ENCODE measurements around the gene LMTK2.

Gene LMTK2

GRCh38 chr7:98235901-98236300 is 129.2 kb downstream of the LMTK2 start:
- POLR2A ChIA-PET: no interaction called here
- 95% methylated on average over 11 of the region's 11 CpGs for WGBS (ENCODE audit: insufficient coverage)
- CTCF ChIA-PET: no interaction called here

GRCh38 chr7:98236355-98237185 is 129.9 kb downstream of the LMTK2 start:
- Histone ChIP-seq H3K9me3 (ENCODE audit: control extremely low read depth in 1 of 5, control insufficient read depth in 4 of 5, insufficient read depth in 2 of 5, low read depth in 1 of 5, low read length in 4 of 5) (no peaks in the 10 kb centered on the region), H3K36me3 (ENCODE audit: control insufficient read depth in 4 of 4, insufficient read depth in 4 of 4, low read length in 3 of 4) (peaks cover 0 to 20% (median 5%) of the 10 kb centered on the region in 4 experiments), H3K4me3 (ENCODE audit: control insufficient read depth in 1 of 7, extremely low read depth in 1 of 7, insufficient read depth in 4 of 7, low read depth in 2 of 7, low read length in 6 of 7) (no peak overlapping the region), H3K4me1 (ENCODE audit: control extremely low read depth in 1 of 4, control insufficient read depth in 4 of 4, insufficient read depth in 4 of 4, low read length in 3 of 4) (no peaks in the 10 kb centered on the region), H3K27ac (ENCODE audit: insufficient read depth in 1 of 2, low read depth in 1 of 2, low read length in 2 of 2, poor library complexity in 1 of 2, severe bottlenecking in 2 of 2) (no peak overlapping the region), H3K27me3 (replicated peaks in 2 of 5; ENCODE audit: control insufficient read depth in 4 of 5, insufficient read depth in 5 of 5, low read length in 4 of 5) (no peaks in the 10 kb centered on the region)
- ChIA-PET POLR2A (no interaction called here), CTCF (no interaction called here)
- DNase-seq: no peak
- 95% methylated on average over 24 of the region's 25 CpGs for WGBS (ENCODE audit: insufficient coverage)

More at GRCh38 chr7:98235901-98236300, 129.2 kb downstream of the LMTK2 start:
- H3K9me3 ChIP-seq (ENCODE audit: control extremely low read depth in 1 of 5, control insufficient read depth in 4 of 5, insufficient read depth in 2 of 5, low read depth in 1 of 5, low read length in 4 of 5): no peaks in the 10 kb centered on the region
- no peaks in the 10 kb centered on the region for H3K27me3 ChIP-seq (replicated peaks in 2 of 5; ENCODE audit: control insufficient read depth in 4 of 5, insufficient read depth in 5 of 5, low read length in 4 of 5)
- no peak overlapping the region for H3K27ac ChIP-seq (ENCODE audit: insufficient read depth in 1 of 2, low read depth in 1 of 2, low read length in 2 of 2, poor library complexity in 1 of 2, severe bottlenecking in 2 of 2)
- H3K4me3 ChIP-seq (ENCODE audit: control insufficient read depth in 1 of 7, extremely low read depth in 1 of 7, insufficient read depth in 4 of 7, low read depth in 2 of 7, low read length in 6 of 7): no peak overlapping the region
- no peak for DNase-seq
- H3K36me3 ChIP-seq (ENCODE audit: control insufficient read depth in 4 of 4, insufficient read depth in 4 of 4, low read length in 3 of 4): peaks cover 0 to 23% (median 5%) of the 10 kb centered on the region in 4 experiments
- H3K4me1 ChIP-seq (ENCODE audit: control extremely low read depth in 1 of 4, control insufficient read depth in 4 of 4, insufficient read depth in 4 of 4, low read length in 3 of 4): no peaks in the 10 kb centered on the region

- H3K36me3 ChIP-seq (ENCODE audit: control insufficient read depth in 4 of 4, insufficient read depth in 4 of 4, low read length in 3 of 4): peaks cover 0 to 23% (median 5%) of the 10 kb centered on the region in 4 experiments
- POLR2A ChIA-PET: no interaction called here
These were observed 131.4 kb downstream of the LMTK2 start for GRCh38 chr7:98238076-98238475.

GRCh38 chr7:98238976-98239375 is 132.3 kb downstream of the LMTK2 start:
- Histone ChIP-seq H3K27ac (ENCODE audit: insufficient read depth in 1 of 2, low read depth in 1 of 2, low read length in 2 of 2, poor library complexity in 1 of 2, severe bottlenecking in 2 of 2) (no peak overlapping the region), H3K36me3 (ENCODE audit: control insufficient read depth in 4 of 4, insufficient read depth in 4 of 4, low read length in 3 of 4) (peaks cover 0 to 24% (median 4%) of the 10 kb centered on the region in 4 experiments), H3K27me3 (replicated peaks in 2 of 5; ENCODE audit: control insufficient read depth in 4 of 5, insufficient read depth in 5 of 5, low read length in 4 of 5) (no peaks in the 10 kb centered on the region), H3K4me1 (ENCODE audit: control extremely low read depth in 1 of 4, control insufficient read depth in 4 of 4, insufficient read depth in 4 of 4, low read length in 3 of 4) (no peaks in the 10 kb centered on the region), H3K9me3 (ENCODE audit: control extremely low read depth in 1 of 5, control insufficient read depth in 4 of 5, insufficient read depth in 2 of 5, low read depth in 1 of 5, low read length in 4 of 5) (no peaks in the 10 kb centered on the region), H3K4me3 (ENCODE audit: control insufficient read depth in 1 of 7, extremely low read depth in 1 of 7, insufficient read depth in 4 of 7, low read depth in 2 of 7, low read length in 6 of 7) (no peak overlapping the region)
- CTCF ChIA-PET: no interaction called here
- DNase-seq: no peak
- POLR2A ChIA-PET: no interaction called here
- WGBS (ENCODE audit: insufficient coverage): 95% methylated on average over 5 of the region's 9 CpGs

More at GRCh38 chr7:98238076-98238475, 131.4 kb downstream of the LMTK2 start:
- no peaks in the 10 kb centered on the region for H3K4me1 ChIP-seq (ENCODE audit: control extremely low read depth in 1 of 4, control insufficient read depth in 4 of 4, insufficient read depth in 4 of 4, low read length in 3 of 4)
- H3K27me3 ChIP-seq (replicated peaks in 2 of 5; ENCODE audit: control insufficient read depth in 4 of 5, insufficient read depth in 5 of 5, low read length in 4 of 5): no peaks in the 10 kb centered on the region
- no peak overlapping the region for H3K27ac ChIP-seq (ENCODE audit: insufficient read depth in 1 of 2, low read depth in 1 of 2, low read length in 2 of 2, poor library complexity in 1 of 2, severe bottlenecking in 2 of 2)
- no peak overlapping the region for H3K4me3 ChIP-seq (ENCODE audit: control insufficient read depth in 1 of 7, extremely low read depth in 1 of 7, insufficient read depth in 4 of 7, low read depth in 2 of 7, low read length in 6 of 7)
- H3K9me3 ChIP-seq (ENCODE audit: control extremely low read depth in 1 of 5, control insufficient read depth in 4 of 5, insufficient read depth in 2 of 5, low read depth in 1 of 5, low read length in 4 of 5): no peaks in the 10 kb centered on the region
- no peak for DNase-seq
- 100% methylated on average over 3 of the region's 4 CpGs for whole genome bisulfite sequencing (ENCODE audit: insufficient coverage)
- CTCF ChIA-PET: no interaction called here

- H3K4me3 ChIP-seq (ENCODE audit: control insufficient read depth in 1 of 7, extremely low read depth in 1 of 7, insufficient read depth in 4 of 7, low read depth in 2 of 7, low read length in 6 of 7): no peak overlapping the region
- H3K27me3 ChIP-seq (replicated peaks in 2 of 5; ENCODE audit: control insufficient read depth in 4 of 5, insufficient read depth in 5 of 5, low read length in 4 of 5): no peaks in the 10 kb centered on the region
- H3K4me1 ChIP-seq (ENCODE audit: control extremely low read depth in 1 of 4, control insufficient read depth in 4 of 4, insufficient read depth in 4 of 4, low read length in 3 of 4): no peaks in the 10 kb centered on the region
- peaks cover 0 to 27% (median 5%) of the 10 kb centered on the region in 4 experiments for H3K36me3 ChIP-seq (ENCODE audit: control insufficient read depth in 4 of 4, insufficient read depth in 4 of 4, low read length in 3 of 4)
- 73% methylated on average over 10 of the region's 19 CpGs for WGBS (ENCODE audit: insufficient coverage)
- CTCF ChIA-PET: interaction anchor here (0.6 to 1.0 kb wide), 3 partner anchors 10 to 37 kb away, joined by 3 read pairs; no protein-coding TSS in a partner anchor
- no peaks in the 10 kb centered on the region for H3K9me3 ChIP-seq (ENCODE audit: control extremely low read depth in 1 of 5, control insufficient read depth in 4 of 5, insufficient read depth in 2 of 5, low read depth in 1 of 5, low read length in 4 of 5)
- POLR2A ChIA-PET: no interaction called here
- no peak overlapping the region for H3K27ac ChIP-seq (ENCODE audit: insufficient read depth in 1 of 2, low read depth in 1 of 2, low read length in 2 of 2, poor library complexity in 1 of 2, severe bottlenecking in 2 of 2)
- DNase-seq: peak in 2 of 3 donors; percentile 9 to 17
These were observed 134.5 kb downstream of the LMTK2 start for GRCh38 chr7:98240961-98241673.

- ChIA-PET CTCF (interaction anchor here (0.8 to 1.0 kb wide), 2 partner anchors 9 to 38 kb away, joined by 3 read pairs; no protein-coding TSS in a partner anchor), POLR2A (no interaction called here)
- Histone ChIP-seq H3K36me3 (ENCODE audit: control insufficient read depth in 4 of 4, insufficient read depth in 4 of 4, low read length in 3 of 4) (peaks cover 0 to 26% (median 5%) of the 10 kb centered on the region in 4 experiments), H3K27ac (ENCODE audit: insufficient read depth in 1 of 2, low read depth in 1 of 2, low read length in 2 of 2, poor library complexity in 1 of 2, severe bottlenecking in 2 of 2) (no peak overlapping the region), H3K27me3 (replicated peaks in 2 of 5; ENCODE audit: control insufficient read depth in 4 of 5, insufficient read depth in 5 of 5, low read length in 4 of 5) (no peaks in the 10 kb centered on the region), H3K4me1 (ENCODE audit: control extremely low read depth in 1 of 4, control insufficient read depth in 4 of 4, insufficient read depth in 4 of 4, low read length in 3 of 4) (no peaks in the 10 kb centered on the region), H3K9me3 (ENCODE audit: control extremely low read depth in 1 of 5, control insufficient read depth in 4 of 5, insufficient read depth in 2 of 5, low read depth in 1 of 5, low read length in 4 of 5) (no peaks in the 10 kb centered on the region), H3K4me3 (ENCODE audit: control insufficient read depth in 1 of 7, extremely low read depth in 1 of 7, insufficient read depth in 4 of 7, low read depth in 2 of 7, low read length in 6 of 7) (no peak overlapping the region)
- DNase-seq: no peak
- 94% methylated on average over 15 of the region's 16 CpGs for WGBS (ENCODE audit: insufficient coverage)
These were observed 135.1 kb downstream of the LMTK2 start for GRCh38 chr7:98241674-98242241.
